Measurements from ENCODE around the gene TRAF3. TPM values are rescaled to one million over a fixed set of nuclear protein-coding genes. Genes with fewer than 3 reads are reported as not detected.

The TRAF3 gene
- total and polyA plus RNA-seq, 4 donors, result 2.1 to 12.0 (median 5.2) TPM

DNA sequence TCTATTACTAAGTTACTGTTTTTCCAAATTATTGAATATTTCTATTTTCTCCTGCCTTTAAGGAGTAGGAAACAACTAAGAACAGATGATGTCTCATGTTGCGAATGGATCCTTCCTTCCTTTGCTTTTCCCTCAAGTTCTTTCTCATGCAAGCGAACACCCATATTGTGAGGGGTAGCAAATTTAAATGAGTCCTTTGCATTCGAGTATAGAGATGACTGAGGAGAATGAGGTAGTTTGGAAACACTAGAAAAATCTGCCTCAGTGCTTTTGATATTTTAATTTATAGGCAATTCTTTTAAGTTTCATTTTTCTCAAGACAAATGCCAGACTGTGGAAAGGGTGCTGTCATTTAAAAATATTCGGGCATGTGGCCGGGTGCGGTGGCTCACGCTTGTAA is 56.1 kb downstream of the TRAF3 start:
- H3K27me3 ChIP-seq (ENCODE audit: control insufficient read depth in 4 of 4, insufficient read depth in 4 of 4, low read length in 3 of 4), result no peaks in the 10 kb centered on the region
- no peak overlapping the region for H3K9ac ChIP-seq (ENCODE audit: low read depth in 1 of 2, low read length in 2 of 2)
- H3K9me3 ChIP-seq (ENCODE audit: control insufficient read depth in 4 of 4, low read length in 3 of 4), result no peaks in the 10 kb centered on the region
- peaks cover 0 to 1% (median 0%) of the 10 kb centered on the region in 4 donors for H3K36me3 ChIP-seq (ENCODE audit: control insufficient read depth in 4 of 4, insufficient read depth in 3 of 4, low read depth in 1 of 4, low read length in 3 of 4)
- DNase-seq (ENCODE audit: low spot score), result no peak
- H3K4me3 ChIP-seq (ENCODE audit: low read depth in 1 of 3, low read length in 3 of 3), result no peak overlapping the region
- 98% methylated on average over 7 of the region's 7 CpGs for WGBS
- TF ChIP-seq GABPA (IDR thresholded peaks at IDR 0.05 in 1 of 2, conservative IDR thresholded peaks at IDR 0.05 in 1 of 2) (no peak), FOXA1 (IDR thresholded peaks at IDR 0.05) (no peak), NR2F2 (IDR thresholded peaks at IDR 0.05) (no peak), HNF4G (IDR thresholded peaks at IDR 0.05) (no peak), HNF4A (conservative IDR thresholded peaks at IDR 0.05) (no peak), RXRA (IDR thresholded peaks at IDR 0.05) (no peak), JUND (IDR thresholded peaks at IDR 0.05) (no peak), RAD21 (IDR thresholded peaks at IDR 0.05) (no peak)
- TF ChIP-seq, protein P1, sequence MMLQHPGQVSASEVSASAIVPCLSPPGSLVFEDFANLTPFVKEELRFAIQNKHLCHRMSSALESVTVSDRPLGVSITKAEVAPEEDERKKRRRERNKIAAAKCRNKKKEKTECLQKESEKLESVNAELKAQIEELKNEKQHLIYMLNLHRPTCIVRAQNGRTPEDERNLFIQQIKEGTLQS (IDR thresholded peaks at IDR 0.05), result no peak
- H3K27ac ChIP-seq (ENCODE audit: low read depth in 1 of 2, low read length in 2 of 2), result no peak overlapping the region
- no peaks in the 10 kb centered on the region for H3K4me1 ChIP-seq (ENCODE audit: control insufficient read depth in 4 of 4, insufficient read depth in 4 of 4, low read length in 3 of 4)

DNA sequence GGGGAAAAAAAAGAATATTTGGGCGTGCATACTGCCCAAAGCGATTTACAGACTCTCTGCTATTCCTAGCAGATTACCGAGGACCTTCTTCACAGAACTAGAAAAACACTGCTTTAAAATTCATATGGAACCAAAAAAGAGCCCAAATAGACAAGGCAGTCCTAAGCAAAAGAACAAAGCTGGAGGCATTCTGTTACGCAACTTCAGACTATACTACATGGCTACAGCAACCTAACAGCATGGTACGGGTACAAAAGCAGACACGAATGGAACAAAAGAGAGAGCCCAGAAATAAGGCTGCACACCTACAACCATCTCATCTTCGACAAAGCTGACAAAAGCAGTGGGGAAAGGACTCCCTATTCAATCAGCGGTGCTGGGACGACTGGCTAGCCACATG is 56.7 kb downstream of the TRAF3 start:
- TF ChIP-seq HNF4A (conservative IDR thresholded peaks at IDR 0.05), result no peak
- TF ChIP-seq, protein P2, sequence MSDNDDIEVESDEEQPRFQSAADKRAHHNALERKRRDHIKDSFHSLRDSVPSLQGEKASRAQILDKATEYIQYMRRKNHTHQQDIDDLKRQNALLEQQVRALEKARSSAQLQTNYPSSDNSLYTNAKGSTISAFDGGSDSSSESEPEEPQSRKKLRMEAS (IDR thresholded peaks at IDR 0.05), result no peak
- no peak for TF ChIP-seq EGR1 (IDR thresholded peaks at IDR 0.05; ENCODE audit: low read depth in 2 of 2)
- TF ChIP-seq HNF4G (IDR thresholded peaks at IDR 0.05), result no peak
- no peak for TF ChIP-seq RAD21 (IDR thresholded peaks at IDR 0.05)
- TF ChIP-seq, protein P1 (IDR thresholded peaks at IDR 0.05), result no peak
- no peak for TF ChIP-seq TAF1 (conservative IDR thresholded peaks at IDR 0.05)
- no peak for TF ChIP-seq GABPA (IDR thresholded peaks at IDR 0.05 in 1 of 2, conservative IDR thresholded peaks at IDR 0.05 in 1 of 2)
- TF ChIP-seq, protein P3, sequence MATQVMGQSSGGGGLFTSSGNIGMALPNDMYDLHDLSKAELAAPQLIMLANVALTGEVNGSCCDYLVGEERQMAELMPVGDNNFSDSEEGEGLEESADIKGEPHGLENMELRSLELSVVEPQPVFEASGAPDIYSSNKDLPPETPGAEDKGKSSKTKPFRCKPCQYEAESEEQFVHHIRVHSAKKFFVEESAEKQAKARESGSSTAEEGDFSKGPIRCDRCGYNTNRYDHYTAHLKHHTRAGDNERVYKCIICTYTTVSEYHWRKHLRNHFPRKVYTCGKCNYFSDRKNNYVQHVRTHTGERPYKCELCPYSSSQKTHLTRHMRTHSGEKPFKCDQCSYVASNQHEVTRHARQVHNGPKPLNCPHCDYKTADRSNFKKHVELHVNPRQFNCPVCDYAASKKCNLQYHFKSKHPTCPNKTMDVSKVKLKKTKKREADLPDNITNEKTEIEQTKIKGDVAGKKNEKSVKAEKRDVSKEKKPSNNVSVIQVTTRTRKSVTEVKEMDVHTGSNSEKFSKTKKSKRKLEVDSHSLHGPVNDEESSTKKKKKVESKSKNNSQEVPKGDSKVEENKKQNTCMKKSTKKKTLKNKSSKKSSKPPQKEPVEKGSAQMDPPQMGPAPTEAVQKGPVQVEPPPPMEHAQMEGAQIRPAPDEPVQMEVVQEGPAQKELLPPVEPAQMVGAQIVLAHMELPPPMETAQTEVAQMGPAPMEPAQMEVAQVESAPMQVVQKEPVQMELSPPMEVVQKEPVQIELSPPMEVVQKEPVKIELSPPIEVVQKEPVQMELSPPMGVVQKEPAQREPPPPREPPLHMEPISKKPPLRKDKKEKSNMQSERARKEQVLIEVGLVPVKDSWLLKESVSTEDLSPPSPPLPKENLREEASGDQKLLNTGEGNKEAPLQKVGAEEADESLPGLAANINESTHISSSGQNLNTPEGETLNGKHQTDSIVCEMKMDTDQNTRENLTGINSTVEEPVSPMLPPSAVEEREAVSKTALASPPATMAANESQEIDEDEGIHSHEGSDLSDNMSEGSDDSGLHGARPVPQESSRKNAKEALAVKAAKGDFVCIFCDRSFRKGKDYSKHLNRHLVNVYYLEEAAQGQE (IDR thresholded peaks at IDR 0.05), result no peak
- TF ChIP-seq ZBTB33 (IDR thresholded peaks at IDR 0.05), result no peak
- Histone ChIP-seq H3K4me3 (ENCODE audit: low read depth in 1 of 3, low read length in 3 of 3) (no peak overlapping the region), H3K27ac (ENCODE audit: low read depth in 1 of 2, low read length in 2 of 2) (no peak overlapping the region), H3K4me1 (ENCODE audit: control insufficient read depth in 4 of 4, insufficient read depth in 4 of 4, low read length in 3 of 4) (no peaks in the 10 kb centered on the region), H3K9ac (ENCODE audit: low read depth in 1 of 2, low read length in 2 of 2) (no peak overlapping the region), H3K27me3 (ENCODE audit: control insufficient read depth in 4 of 4, insufficient read depth in 4 of 4, low read length in 3 of 4) (no peaks in the 10 kb centered on the region), H3K9me3 (ENCODE audit: control insufficient read depth in 4 of 4, low read length in 3 of 4) (no peaks in the 10 kb centered on the region), H3K36me3 (ENCODE audit: control insufficient read depth in 4 of 4, insufficient read depth in 3 of 4, low read depth in 1 of 4, low read length in 3 of 4) (peaks cover 0 to 1% (median 0%) of the 10 kb centered on the region in 4 donors)
- DNase-seq (ENCODE audit: low spot score), result no peak
- WGBS, result 95% methylated on average over 9 of the region's 9 CpGs

All from liver (tissue), 9 donors.